HG02973 (cell line): ENCODE measurements around the gene TMEM222.
A peak's percentile ranks its signal among the peaks of the same experiment; 100 is the strongest.

ENCODE experiments used
- ATAC-seq: cut with Tn5 transposase; IDR thresholded peaks from one replicate; pipeline ENCODE4 v1.9.1; 2021; ENCODE audit warnings: moderate library complexity; ENCODE audit not compliant: unreplicated experiment

The TMEM222 gene

DNA sequence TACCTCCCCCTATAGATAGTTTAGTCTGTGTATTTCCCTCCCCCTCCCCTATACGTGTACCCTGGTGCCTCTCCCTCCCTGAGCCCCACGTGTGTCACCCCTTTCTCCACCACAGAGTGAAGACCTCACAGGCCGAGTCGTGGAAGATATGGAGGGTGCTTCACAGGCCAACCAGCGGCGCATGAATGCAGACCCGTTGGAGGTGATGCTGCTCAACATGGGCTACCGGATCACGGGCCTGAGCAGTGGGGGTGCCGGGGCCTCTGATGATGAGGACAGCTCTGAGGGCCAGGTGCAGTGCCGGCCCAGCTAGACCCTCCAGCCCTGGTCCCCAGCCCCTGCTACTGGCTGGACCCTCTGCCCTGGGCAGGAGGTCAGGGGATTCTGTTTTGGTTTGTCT, 15.9 kb upstream of the TMEM222 start:
- no peak for ATAC-seq

DNA sequence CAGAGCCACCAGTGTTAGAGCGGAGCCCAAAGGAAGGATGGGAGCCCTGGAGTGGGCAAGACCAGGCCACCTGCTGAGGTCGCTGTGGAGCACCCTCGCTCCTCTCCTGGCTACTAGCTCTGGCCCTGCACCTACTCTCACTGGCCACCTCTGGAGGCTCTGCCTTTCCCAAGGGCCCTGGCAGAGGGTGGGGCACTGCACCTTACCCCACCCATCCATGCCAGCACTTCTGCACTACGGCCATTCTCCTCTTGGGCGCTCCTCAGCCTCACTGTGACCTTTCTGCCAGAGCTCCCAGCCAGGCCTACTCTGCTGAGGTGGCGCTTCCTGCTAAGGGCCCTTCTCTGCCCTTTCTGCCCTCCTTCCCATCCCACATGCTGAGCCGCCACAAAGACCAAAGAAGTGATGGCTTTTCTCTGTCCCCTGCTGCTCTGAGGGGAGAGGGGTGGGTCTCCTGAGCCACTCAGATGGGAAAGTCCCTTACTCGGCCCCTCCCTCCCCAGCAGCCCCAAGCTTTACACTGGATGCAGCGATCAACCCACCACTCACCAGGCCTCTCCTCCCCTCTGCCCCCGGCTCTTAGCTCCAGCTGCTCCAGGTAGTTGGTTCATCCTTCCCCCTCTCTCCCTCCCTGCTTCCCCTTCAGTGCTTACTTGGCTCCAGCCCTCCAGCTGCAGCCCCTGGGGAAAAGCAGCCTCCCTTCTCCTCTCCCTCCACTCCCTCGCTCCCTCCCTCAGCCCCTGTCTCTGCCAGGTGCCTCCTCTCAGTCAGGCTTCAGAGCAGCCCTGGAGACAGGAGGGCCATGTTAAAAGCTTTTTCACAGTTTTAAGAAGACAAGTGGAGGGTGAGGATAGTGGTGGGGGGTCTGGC, 14.8 kb upstream of the TMEM222 start:
- no peak for ATAC-seq

DNA sequence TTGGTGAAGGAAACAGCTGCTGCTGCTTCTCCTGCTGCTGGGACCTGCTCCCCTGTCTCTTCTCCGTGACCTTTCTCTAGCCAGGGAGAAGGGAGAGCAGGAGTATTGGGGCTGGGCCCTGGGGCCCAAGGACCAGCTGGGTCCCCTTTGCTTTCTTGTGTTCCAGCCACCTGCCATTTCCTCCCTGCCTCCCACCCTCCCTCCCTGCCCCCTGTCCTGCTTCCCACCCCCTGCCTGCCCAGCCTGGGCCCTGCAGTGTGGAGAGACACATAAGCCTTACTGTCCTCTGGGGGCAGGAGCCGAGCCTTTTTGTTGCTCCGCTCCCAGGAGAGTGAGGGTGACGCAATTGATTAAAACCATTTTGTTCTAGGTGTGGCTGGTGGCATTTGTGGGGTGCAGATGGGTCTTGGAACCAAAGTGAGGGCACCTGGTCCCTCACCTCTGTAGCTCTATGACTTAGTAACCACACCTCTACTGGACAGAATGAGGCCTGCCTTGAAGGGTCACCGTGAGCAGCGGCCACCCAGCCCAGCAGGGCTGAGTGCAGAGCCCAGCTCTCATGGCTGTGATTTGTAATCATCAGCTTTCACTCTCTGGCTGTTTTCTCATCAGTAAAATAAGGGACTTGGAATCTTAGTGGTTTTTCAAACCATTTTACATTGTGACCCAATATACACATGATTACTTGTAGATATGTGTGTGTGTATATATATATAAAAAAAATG, 13.9 kb upstream of the TMEM222 start:
- no peak for ATAC-seq

DNA sequence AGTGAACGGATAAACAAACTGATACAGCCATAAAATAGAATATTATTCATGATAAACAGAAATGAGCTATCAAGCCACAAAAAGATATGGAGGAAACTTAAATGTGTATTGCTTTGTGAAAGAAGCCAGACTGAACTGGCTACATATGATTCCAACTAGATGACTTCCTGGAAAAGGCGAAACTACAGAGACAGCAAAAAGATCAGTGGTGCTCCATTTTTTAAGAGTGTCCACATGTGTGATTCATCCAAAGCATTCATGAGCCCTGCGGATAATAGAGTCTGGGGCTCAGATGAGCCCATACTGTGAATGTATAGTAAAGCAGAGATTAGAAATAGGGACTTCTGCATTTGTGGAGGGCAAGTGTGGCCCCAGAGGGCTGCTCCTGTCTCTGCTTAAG, 7.8 kb upstream of the TMEM222 start:
- no peak for ATAC-seq

DNA sequence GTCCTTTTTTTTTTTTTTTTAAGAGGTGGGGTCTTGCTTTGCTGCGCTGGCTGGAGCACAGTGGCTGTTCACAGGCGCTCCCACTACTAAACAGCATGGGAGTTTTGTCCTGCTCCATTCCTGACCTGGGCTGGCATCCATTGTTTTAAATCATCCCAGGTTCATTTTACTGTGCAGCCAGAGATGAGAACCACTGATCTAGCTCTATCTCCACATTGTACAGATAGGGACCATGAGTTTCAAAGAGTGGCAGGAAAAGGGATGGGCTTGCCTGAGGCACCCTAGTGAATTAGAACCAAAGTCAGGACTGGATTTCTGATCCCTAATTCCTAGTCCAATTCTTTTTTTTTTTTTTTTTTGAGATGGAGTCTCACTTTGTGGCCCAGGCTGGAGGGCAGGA, 7.2 kb upstream of the TMEM222 start:
- ATAC-seq: no peak

DNA sequence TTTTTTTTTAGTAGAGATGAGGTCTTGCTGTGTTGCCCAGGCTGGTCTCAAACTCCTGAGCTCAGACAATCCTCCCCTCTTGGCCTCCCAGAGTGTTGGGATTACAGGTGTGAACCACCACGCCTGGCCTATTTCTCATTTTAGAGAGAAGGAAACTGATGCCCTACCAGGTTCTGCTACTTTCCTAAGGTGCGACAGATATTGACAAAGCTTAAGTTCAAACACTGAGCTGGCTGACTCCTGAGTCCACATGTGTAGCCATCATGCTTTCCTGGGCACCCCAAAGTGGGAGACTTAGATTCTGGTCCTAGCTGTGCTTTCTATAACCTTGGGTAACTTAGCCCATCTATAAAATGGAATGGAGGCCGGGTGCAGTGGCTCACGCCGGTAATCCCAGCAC, 5.1 kb upstream of the TMEM222 start:
- no peak for ATAC-seq

DNA sequence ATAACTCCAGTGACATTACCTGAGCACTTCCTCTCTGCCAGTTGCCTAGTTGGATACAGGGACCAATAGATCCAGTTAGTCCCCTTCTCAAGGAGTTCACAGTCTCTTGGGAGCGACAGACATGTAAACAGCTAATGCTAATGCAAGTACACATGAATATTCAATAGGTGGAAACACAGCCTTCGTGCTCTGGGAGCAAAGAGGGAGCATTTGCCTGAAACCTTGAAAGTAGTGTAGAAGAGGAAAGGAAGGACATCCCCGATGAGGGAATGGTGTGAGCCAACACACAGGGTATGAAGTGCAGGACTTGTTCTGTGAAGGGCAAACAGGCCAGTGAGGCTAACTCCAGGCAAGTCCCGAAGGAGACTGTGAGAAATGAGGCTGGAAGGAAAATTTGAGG, 3.8 kb upstream of the TMEM222 start:
- no peak for ATAC-seq

DNA sequence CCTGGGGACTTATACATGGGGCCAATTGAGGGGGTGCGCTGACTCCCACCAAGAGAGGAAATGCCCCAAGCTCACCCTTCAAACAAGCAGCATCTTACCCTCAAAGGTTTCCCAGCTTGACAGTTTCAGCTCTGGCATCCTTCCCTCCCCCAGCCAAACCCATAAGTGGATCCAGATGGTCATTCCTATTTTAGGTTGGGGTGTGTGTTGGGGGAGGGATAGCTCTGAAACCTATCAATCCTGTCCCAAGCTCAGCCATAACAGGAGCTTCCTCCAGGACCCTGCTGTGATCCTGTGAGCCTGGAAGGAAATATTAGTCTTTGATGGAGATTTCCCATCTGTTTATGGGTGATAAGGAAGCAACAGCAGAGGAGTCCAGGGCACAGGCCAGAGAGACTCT, 3.4 kb upstream of the TMEM222 start:
- ATAC-seq: no peak

DNA sequence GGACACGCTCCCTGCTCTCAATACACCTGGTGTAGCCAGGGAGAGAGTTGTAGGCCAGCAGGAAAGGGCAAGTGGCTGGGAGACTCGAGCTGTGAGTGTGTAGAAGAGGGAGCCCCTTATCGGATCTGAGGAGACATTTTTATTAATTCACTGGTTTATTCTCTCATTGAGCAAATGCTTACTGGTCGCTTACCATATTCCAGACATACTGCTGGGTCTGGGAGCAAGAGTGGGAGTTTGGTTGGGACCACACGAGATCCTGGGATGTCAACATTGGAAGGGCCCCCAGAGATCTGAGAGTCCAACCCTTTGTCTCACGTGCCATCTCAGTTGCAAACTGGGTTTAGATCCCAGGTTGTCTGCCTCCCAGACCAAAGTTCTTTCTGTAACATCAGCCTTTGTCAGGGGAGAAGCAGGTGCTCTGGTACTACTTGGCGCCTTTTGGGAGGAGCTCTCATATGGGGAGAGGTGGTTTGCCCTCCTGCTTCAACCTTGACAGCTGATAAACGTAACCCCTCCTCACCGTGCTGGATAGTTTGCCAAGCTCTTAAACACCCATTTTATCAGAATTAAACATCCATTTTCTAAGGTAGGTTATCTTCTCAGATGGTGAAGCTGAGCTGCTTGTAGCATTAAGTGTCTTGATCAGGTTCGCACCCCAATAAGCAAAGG, 742 bp downstream of the TMEM222 start:
- ATAC-seq: peak; percentile 3

DNA sequence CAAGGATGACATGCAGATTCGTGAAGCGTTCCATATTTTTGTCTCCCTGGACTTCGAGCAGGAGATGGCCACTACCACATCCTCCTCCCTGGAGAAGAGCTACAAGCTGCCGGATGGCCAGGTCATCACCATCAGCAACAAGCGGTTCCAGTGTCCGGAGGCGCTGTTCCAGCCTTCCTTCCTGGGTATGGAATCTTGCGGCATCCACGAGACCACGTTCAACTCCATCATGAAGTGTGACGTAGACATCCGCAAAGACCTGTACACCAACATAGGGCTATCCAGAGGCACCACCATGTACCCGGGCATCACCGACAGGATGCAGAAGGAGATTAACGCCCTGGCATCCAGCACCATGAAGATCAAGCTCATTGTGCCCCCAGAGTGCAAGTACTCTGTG, 3.3 kb downstream of the TMEM222 start:
- no peak for ATAC-seq

DNA sequence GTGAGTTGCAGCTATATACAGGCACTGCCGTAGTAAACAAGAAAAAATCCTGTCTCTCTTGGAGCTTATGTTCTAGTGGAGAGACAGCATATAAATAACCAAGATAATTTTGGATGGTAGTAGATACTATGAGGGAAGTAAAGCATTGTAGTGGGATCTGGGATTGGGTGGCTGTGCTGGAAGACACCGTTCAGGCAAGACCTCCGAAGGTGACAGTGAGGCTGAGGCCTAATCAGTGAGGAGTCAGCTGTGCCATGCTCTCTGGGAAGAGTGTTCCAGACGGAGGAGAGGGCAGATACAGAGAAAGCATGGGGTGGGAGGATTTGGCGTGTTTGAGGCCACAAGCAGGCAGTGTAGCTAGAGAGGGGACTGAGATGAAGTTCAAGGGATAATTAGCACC, 6.0 kb downstream of the TMEM222 start:
- ATAC-seq: no peak

DNA sequence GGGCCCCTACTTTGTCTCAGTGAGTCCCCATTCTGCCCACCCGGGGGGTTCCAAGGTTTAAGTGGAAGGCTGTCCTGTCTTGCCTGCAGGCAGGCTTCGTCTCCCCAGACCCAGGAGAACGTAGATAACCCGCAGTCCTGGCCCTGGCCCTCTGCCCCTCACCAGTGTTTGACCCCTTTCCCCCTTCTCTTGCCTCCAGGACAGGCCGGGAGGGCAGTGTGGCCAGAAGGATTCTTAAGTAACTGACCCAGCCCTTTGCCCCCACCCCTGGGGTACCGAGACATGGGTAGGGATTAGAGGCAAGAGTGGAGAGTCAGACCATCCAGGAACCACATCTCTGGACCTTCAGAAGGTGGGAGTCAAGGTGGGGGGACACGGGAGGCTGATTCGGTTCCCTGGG, 8.8 kb downstream of the TMEM222 start:
- no peak for ATAC-seq

DNA sequence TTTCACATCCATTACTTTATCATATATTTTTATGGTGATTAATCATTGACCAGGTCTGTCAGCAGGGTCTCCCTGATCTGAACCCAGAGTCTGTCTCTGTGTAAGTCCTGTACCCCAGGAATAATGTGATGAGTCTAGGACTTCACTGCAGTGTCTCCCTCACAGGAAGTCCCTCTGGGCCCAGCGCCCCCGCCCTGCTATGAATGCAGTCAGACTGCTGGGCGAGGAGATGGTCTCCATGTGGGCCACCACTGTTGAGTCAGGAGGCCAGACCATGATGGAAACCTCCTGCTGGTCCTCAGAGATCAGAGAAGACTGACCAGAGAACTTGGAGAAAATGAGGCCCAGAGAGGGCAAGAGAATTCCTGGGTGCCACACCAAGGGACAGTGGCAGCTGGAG, 9.5 kb downstream of the TMEM222 start:
- no peak for ATAC-seq

DNA sequence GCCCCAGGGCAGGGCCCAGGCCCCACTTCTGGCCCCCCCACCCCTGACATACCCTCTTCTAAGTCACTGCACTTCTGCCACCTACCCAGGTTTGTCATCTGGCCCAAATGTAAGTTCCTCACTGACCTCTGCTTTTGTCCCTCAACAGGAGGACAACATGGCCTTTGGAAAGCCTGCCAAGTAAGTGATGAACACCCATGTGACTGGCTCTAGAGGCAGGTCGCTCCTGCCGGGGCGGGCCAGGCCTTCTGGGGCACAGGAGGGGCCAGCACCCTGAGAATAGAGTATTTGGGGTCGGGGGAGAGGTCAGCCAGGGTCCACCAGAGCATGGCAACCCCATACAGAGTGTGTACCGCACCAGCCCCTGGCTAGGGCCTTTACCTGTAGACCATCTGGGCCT, 10.0 kb downstream of the TMEM222 start:
- ATAC-seq: no peak

DNA sequence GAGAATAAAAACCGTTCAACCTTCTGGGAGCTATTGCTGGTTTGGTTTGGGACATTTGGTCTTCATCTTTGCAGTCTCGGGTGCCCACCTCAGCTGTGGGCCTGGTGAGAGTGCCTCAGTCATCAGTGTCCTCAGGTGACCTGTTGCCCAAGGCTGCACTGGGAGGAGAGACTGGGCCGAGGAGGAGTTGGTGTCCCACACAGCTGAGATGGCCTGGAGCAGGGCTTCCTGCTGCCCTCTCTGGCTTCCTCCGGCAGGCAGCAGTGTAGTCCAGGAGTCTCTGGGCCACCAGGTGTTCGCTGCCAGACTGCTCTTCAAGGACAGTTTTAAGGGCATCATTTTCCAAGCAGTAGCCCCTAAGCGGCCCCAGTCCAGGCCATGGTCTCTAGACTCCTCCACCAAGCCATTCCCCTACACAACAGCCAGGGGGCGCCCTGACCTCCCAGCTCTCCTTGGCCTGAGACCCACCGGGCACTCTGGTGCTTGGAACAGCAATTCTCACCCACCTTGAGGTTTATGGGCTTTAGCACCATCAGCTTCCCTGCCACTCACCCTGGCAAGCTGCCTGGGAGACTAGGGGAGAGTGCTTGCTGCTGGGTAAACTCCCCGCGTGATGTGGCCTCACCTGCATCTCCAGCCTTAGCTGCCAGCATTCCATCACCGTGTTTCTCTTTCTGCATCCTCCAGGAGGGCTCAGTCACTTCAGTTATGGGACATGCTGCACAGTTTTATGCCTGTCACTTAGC, 10.7 kb downstream of the TMEM222 start:
- ATAC-seq: no peak

DNA sequence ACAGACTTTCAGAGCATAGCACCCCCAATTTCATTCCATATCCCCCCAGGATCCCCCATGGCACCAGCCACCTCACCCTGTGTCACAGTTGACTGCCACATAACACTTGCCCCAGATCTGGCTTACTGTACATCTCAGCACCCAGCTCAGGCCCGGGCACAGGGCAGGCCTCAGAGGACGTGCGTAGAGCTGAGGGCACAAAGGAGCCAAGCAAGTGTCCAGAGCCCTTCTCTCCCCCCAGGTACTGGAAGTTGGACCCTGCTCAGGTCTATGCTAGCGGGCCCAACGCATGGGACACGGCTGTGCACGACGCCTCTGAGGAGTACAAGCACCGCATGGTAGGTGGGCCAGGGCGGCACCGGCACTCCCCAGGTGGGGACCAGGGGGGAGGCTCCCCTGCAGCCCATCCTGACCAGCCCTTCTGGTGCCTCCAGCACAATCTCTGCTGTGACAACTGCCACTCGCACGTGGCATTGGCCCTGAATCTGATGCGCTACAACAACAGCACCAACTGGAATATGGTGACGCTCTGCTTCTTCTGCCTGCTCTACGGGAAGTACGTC, 11.8 kb downstream of the TMEM222 start:
- no peak for ATAC-seq

DNA sequence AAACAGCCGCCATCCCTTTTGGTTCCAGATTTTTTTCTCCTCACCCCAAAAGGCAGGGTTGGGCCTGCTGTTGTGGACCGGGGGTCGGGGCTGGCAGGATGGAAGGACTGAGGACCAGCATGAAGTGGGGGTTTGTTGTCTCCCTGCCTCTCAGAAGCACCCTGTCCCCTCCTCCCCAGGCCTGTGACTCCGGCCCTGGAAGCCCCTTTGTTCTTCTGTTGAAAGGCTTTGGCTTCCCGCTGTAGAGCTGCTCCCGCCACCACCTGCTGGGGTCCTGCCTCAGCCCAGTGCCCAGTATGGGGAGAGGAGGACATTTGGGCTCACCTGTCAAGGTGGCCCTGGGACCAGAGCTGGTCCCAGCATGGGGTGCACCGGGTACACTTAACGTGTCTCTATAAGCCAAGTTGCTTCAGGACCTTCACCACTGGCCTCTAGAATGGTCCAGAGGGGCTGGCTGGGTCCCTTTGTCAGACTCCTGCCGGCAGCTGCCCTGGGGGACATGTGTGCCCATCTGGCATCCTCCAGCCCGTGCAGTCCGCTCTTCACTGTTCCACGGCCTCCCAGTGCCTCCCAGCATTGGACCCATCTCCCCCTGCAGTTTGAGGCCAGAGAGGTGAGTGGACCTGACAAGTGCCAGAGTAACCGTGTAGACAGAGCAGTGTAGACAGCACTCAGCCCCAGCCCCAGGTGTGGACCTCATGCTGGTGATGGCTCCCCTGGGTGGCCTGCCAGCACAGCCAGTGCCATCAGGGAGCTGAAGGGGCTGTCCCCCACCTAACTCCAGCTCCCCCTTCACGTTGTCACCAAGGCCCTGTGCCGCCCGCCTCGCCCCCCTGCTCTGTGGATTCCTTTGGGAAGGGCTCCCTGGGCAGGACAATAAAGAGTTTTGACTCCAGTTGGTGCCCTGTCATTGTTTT, 13.8 kb downstream of the TMEM222 start:
- ATAC-seq: no peak

DNA sequence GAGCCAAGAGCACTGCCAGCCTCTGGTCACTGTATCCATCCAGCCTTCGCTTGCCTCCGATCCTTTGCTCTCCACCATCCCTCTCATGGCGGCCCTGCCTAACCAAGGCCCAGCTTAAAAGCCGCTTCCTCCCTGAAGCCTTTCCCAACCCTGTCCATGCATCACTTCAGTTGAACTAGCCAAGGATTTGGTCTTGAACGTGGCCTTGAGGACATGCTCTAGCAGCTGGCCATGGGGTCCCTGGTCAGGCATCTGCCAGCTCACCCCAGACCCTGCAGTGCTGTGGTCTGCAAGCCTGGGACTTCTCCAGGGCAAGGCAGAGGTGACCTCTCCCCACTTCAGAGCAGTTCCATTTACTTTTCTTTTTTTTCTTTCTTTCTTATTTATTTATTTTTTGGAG, 14.8 kb downstream of the TMEM222 start:
- ATAC-seq: no peak

DNA sequence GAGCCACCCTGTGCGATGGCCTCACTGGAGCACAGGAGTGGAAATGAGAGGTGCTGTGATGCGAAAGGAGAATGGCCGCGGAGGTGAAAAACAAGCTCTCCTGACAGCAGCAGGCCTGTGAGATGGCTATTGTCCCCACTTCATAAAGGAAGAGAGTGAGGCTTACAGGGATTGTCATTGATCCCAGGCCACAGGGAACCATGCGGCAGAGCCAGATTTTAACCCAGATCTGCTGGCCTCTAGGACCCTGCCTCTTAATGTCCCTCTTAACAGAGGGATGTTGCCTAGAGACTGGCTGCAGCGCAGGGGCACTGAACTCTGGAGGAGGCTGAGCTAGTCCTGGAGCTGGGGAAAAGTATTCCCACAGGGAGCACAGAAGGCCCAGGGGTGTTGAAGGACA, 16.8 kb downstream of the TMEM222 start:
- ATAC-seq: no peak

DNA sequence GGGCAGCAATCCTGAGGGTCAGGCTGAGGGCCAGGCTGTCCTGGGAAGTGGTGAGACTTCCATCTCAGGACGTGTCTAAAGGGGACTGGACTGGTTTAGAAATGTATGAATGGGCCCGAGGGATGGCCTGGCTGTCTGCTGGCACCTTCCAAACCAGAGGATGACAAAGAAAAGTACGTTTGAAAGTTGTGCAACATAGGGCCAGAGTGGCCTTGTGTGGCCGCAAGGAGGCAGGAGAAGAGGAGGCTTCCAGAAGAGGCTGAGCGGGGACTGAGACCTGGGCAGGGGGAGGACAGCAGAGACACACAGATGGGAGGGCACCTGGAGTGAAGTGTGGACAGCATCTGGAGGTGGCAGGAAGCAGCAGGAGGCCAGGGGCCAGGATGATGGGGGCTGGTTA, 17.2 kb downstream of the TMEM222 start:
- no peak for ATAC-seq
